Peyer's patch (tissue), 4 donors: ENCODE results near the gene CPAMD8.

ENCODE experiments used
- CTCF ChIP-seq, 6 experiments: fragments of 450-650 bp in 4 of 6; fragments of 200-600 bp in 2 of 6; sonication (generic) in 1 of 6; IDR thresholded peaks; one replicate each; pipeline ENCODE4 v1.5.1; 2017 to 2019; ENCODE audit warnings: antibody characterized with exemption in 6 of 6, mild to moderate bottlenecking in 3 of 6, moderate library complexity in 1 of 6
- POLR2A ChIP-seq, 2 donors: fragments of 450-650 bp; IDR thresholded peaks; one replicate each; pipeline ENCODE4 v1.5.1; 2017; ENCODE audit warnings: antibody characterized with exemption in 2 of 2, mild to moderate bottlenecking in 2 of 2, moderate library complexity in 2 of 2

GRCh38 chr19:16945364-16945714 is 81.3 kb downstream of the CPAMD8 start:
- TF ChIP-seq CTCF (IDR thresholded peaks at IDR 0.05) (no peak), POLR2A (IDR thresholded peaks at IDR 0.05) (no peak)
